A673 (cell line): Measurements from ENCODE around the gene BRPF1. TPM values are rescaled to one million over a fixed set of nuclear protein-coding genes. Genes with fewer than 3 reads are reported as not detected.

Experiments
- BruUV-seq: library from RNA; stranded (reverse); fragments of 400-500 nt; replicated peaks from 2 replicates; lab custom pipeline; 2021; lab: Mats Ljungman, UMichigan
- CTCF ChIA-PET: fragments of 300-600 bp; sonication (Branson Sonifier 250); formaldehyde crosslinking; loops from one replicate; lab custom pipeline; 2022; ENCODE audit warnings: antibody characterized with exemption; lab: Charles Lee
- POLR2A ChIA-PET: fragments of 300-600 bp; sonication (Branson Sonifier 250); formaldehyde crosslinking; loops from one replicate; lab custom pipeline; 2022; ENCODE audit warnings: antibody characterized with exemption; ENCODE audit not compliant: low non-redundant PET; lab: Charles Lee
- DNase-seq: peaks from one replicate; pipeline ENCODE4 v3.0.0-alpha.2; 2015; ENCODE audit warnings: low spot score
- H3K27ac ChIP-seq: fragments of 200-600 bp; sonication (generic); 2 replicates; pipeline ENCODE4 v1.5.1; 2016; ENCODE audit warnings: mixed run types, low read depth, mild to moderate bottlenecking, mixed read lengths, antibody characterized with exemption, low read length; ENCODE audit not compliant: poor library complexity, severe bottlenecking
- H3K27me3 ChIP-seq: fragments of 200-600 bp; sonication (generic); replicated peaks from 2 replicates; pipeline ENCODE4 v1.6.1; 2017; ENCODE audit warnings: mixed run types, low read depth, mild to moderate bottlenecking, mixed read lengths, antibody characterized with exemption, low read length; ENCODE audit not compliant: insufficient read depth, poor library complexity
- H3K36me3 ChIP-seq: fragments of 200-600 bp; sonication (generic); 2 replicates; pipeline ENCODE4 v1.6.1; 2016; ENCODE audit warnings: mixed run types, mild to moderate bottlenecking, mixed read lengths, antibody characterized with exemption, low read length; ENCODE audit not compliant: insufficient read depth, poor library complexity, severe bottlenecking
- H3K4me1 ChIP-seq: fragments of 200-600 bp; sonication (generic); 2 replicates; pipeline ENCODE4 v1.6.1; 2017; ENCODE audit warnings: mixed run types, mild to moderate bottlenecking, mixed read lengths, antibody characterized with exemption, low read length; ENCODE audit not compliant: insufficient read depth, poor library complexity, severe bottlenecking
- H3K4me3 ChIP-seq: fragments of 200-600 bp; sonication (generic); 2 replicates; pipeline ENCODE4 v1.5.1; 2016; ENCODE audit warnings: low read depth, mixed run types, mild to moderate bottlenecking, mixed read lengths, low read length; ENCODE audit not compliant: poor library complexity, severe bottlenecking
- H3K9me3 ChIP-seq: fragments of 200-600 bp; sonication (generic); 2 replicates; pipeline ENCODE4 v1.6.1; 2016; ENCODE audit warnings: mixed run types, low read depth, mild to moderate bottlenecking, mixed read lengths, antibody characterized with exemption, low read length; ENCODE audit not compliant: poor library complexity, severe bottlenecking
- CTCF ChIP-seq: fragments of 300-800, 200-600 bp; sonication (generic); conservative IDR thresholded peaks from 2 replicates; pipeline ENCODE4 v1.5.1; 2017; ENCODE audit warnings: low read depth, mild to moderate bottlenecking, antibody characterized with exemption, low read length, moderate library complexity, mixed read lengths
- EZH2 ChIP-seq: fragments of 200-600 bp; sonication (generic); IDR thresholded peaks from 2 replicates; pipeline ENCODE4 v1.6.1; 2017; ENCODE audit warnings: borderline replicate concordance, low read depth, mild to moderate bottlenecking, mixed read lengths, antibody characterized with exemption, low read length; ENCODE audit not compliant: poor library complexity, severe bottlenecking
- intact Hi-C: fragments of 100-400 bp; cut with micrococcal nuclease; formaldehyde crosslinking; loops from one replicate; pipeline ENCODE4 v1.10.0; 2022; ENCODE audit not compliant: unreplicated experiment
- total RNA-seq: library from RNA; stranded (reverse); gene quantifications from 2 replicates; pipeline ENCODE4 v1.2.3, GENCODE V29; 2021

BRPF1 gene
- total RNA-seq, 1 experiment from 2014 or later: 32.0 TPM

DNA sequence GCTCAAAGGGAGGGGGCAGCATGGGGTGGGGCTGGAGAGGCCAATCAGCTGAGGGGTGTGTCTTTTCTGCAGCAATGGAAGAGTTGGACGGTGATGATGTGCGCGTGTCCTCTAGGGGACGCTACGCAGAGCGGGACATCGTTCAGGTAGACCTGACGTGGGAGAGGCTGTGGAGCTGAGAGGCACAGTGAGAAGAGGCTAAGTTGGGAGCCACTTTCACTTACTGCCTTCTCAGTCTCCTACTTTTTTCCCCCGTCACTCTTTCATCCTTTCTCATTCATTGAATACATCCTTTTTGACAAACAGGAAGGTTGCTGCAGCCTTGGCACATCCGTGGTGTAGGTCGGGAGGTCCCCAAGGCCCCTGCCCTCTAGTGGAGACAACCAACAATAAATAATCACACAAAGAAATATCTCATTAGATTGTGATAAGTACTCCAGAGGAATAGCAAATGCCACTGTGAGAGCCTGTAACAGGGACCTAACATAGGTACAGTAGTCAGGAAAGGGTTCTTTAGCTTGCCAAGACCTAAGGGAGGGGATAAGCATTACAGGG, 4.4 kb upstream of the BRPF1 start:
- intact Hi-C loops: no loop called here
- no peaks in the 10 kb centered on the region for H3K36me3 ChIP-seq
- DNase-seq: peak; percentile 53
- H3K27me3 ChIP-seq: no peaks in the 10 kb centered on the region
- ChIA-PET POLR2A (no interaction called here), CTCF (interaction anchor here (0.5 to 1.3 kb wide), 2 partner anchors 22 to 159 kb away, joined by 3 to 5 read pairs; no protein-coding TSS in a partner anchor)
- H3K9me3 ChIP-seq: no peaks in the 10 kb centered on the region
- BruUV-seq: no TSS peak
- TF ChIP-seq EZH2 (no peak), CTCF (0 out of 2 replicates have a peak, but pooled peaks have one; percentile 41)
- H3K4me3 ChIP-seq: no peak overlapping the region
- no peaks in the 10 kb centered on the region for H3K4me1 ChIP-seq
- no peak overlapping the region for H3K27ac ChIP-seq

- no TSS peak for BruUV-seq
- Histone ChIP-seq H3K27ac (no peak overlapping the region), H3K9me3 (no peaks in the 10 kb centered on the region), H3K4me1 (peaks cover 5% of the 10 kb centered on the region), H3K27me3 (no peaks in the 10 kb centered on the region), H3K36me3 (no peaks in the 10 kb centered on the region), H3K4me3 (no peak overlapping the region)
- DNase-seq: no peak
- ChIA-PET POLR2A (no interaction called here), CTCF (interaction anchor here (1.3 kb wide), 1 partner anchor 22 kb away, joined by 3 read pairs; no protein-coding TSS in a partner anchor)
- TF ChIP-seq EZH2 (no peak), CTCF (no peak)
- intact Hi-C loops: no loop called here
Measured at GRCh38 chr3:9727743-9728142, 3.8 kb upstream of the BRPF1 start.

GRCh38 chr3:9729419-9729818, 2.1 kb upstream of the BRPF1 start:
- H3K9me3 ChIP-seq: no peaks in the 10 kb centered on the region
- peaks cover 9% of the 10 kb centered on the region for H3K36me3 ChIP-seq
- ChIA-PET CTCF (no interaction called here), POLR2A (no interaction called here)
- intact Hi-C loops: no loop called here
- peaks cover 12% of the 10 kb centered on the region for H3K4me1 ChIP-seq
- no peak overlapping the region for H3K4me3 ChIP-seq
- BruUV-seq: no TSS peak
- no peaks in the 10 kb centered on the region for H3K27me3 ChIP-seq
- TF ChIP-seq CTCF: no peak
- TF ChIP-seq EZH2: no peak
- H3K27ac ChIP-seq: no peak overlapping the region
- DNase-seq: no peak
